Neuronal stem cell (in vitro differentiated cells): Measurements from ENCODE around the gene NME7.
"Not testable (repeated sequence)": the region's sequence is repeated elsewhere in the genome, so short reads cannot be mapped to it uniquely, and the experiment has no call there.

ENCODE experiments used
- DNase-seq: peaks from one replicate; pipeline ENCODE4 v3.0.0-alpha.2; 2013; ENCODE audit warnings: low spot score
- H2AFZ ChIP-seq: one replicate; pipeline ENCODE4 v1.6.1; 2013; ENCODE audit warnings: mild to moderate bottlenecking, low read length, inconsistent platforms
- H2AK5ac ChIP-seq: 2 replicates; pipeline ENCODE4 v1.6.1; 2013; ENCODE audit warnings: low read depth, mild to moderate bottlenecking, inconsistent platforms, low read length, moderate library complexity, mixed read lengths
- H2BK120ac ChIP-seq: 2 replicates; pipeline ENCODE4 v1.6.1; 2013; ENCODE audit warnings: low read depth, mild to moderate bottlenecking, inconsistent platforms, low read length, moderate library complexity, mixed read lengths
- H2BK12ac ChIP-seq: one replicate; pipeline ENCODE4 v1.6.1; 2013; ENCODE audit warnings: low read length, inconsistent platforms
- H2BK15ac ChIP-seq: 2 replicates; pipeline ENCODE4 v1.6.1; 2013; ENCODE audit warnings: mild to moderate bottlenecking, low read length, inconsistent platforms, mixed read lengths
- H2BK5ac ChIP-seq: one replicate; pipeline ENCODE4 v1.6.1; 2013; ENCODE audit warnings: inconsistent platforms, mild to moderate bottlenecking, low read length, moderate library complexity
- H3K14ac ChIP-seq: one replicate; pipeline ENCODE4 v1.6.1; 2013; ENCODE audit warnings: low read length, inconsistent platforms
- H3K18ac ChIP-seq: 2 replicates; pipeline ENCODE4 v1.6.1; 2013; ENCODE audit warnings: low read length, inconsistent platforms
- H3K23ac ChIP-seq: 2 replicates; pipeline ENCODE4 v1.6.1; 2013; ENCODE audit warnings: low read depth, mild to moderate bottlenecking, mixed read lengths, low read length, inconsistent platforms; ENCODE audit not compliant: poor library complexity
- H3K27ac ChIP-seq: replicated peaks from 3 replicates; pipeline ENCODE4 v1.5.1; 2013; ENCODE audit warnings: low read length, inconsistent platforms
- H3K27me3 ChIP-seq, 3 experiments: 2 replicates each; pipeline ENCODE4 v1.6.1; 2013; ENCODE audit warnings: low read length in 3 of 3, mild to moderate bottlenecking in 2 of 3, inconsistent platforms in 1 of 3, low read depth in 1 of 3, mixed read lengths in 1 of 3, moderate library complexity in 1 of 3; ENCODE audit not compliant: control insufficient read depth in 3 of 3, insufficient read depth in 3 of 3
- H3K36me3 ChIP-seq, 2 donors: replicated peaks in 1 of 2; 2 replicates each; pipeline ENCODE4 v1.6.1; 2013; ENCODE audit warnings: low read length in 2 of 2; ENCODE audit not compliant: control insufficient read depth in 2 of 2, insufficient read depth in 2 of 2
- H3K4ac ChIP-seq: 2 replicates; pipeline ENCODE4 v1.6.1; 2013; ENCODE audit warnings: inconsistent platforms, mild to moderate bottlenecking, low read length, moderate library complexity
- H3K4me1 ChIP-seq, 2 donors: 1 replicate in 1 of 2; 2 replicates in 1 of 2; pipeline ENCODE4 v1.6.1; 2013; ENCODE audit warnings: low read length in 2 of 2, low read depth in 1 of 2; ENCODE audit not compliant: control insufficient read depth in 2 of 2, insufficient read depth in 1 of 2
- H3K4me2 ChIP-seq: one replicate; pipeline ENCODE4 v1.6.1; 2013; ENCODE audit warnings: mild to moderate bottlenecking, low read length, inconsistent platforms; ENCODE audit not compliant: insufficient read depth, poor library complexity, severe bottlenecking
- H3K4me3 ChIP-seq, 2 donors: 2 replicates each; pipeline ENCODE4 v1.5.1; 2013; ENCODE audit warnings: low read length in 2 of 2, mild to moderate bottlenecking in 2 of 2, inconsistent platforms in 1 of 2, moderate library complexity in 1 of 2
- H3K79me1 ChIP-seq: one replicate; pipeline ENCODE4 v1.6.1; 2013; ENCODE audit warnings: low read depth, mild to moderate bottlenecking, inconsistent platforms, low read length, moderate library complexity
- H3K9ac ChIP-seq: one replicate; pipeline ENCODE4 v1.6.1; 2013; ENCODE audit warnings: mild to moderate bottlenecking, low read depth, low read length, inconsistent platforms; ENCODE audit not compliant: poor library complexity
- H3K9me3 ChIP-seq, 2 donors: replicated peaks in 1 of 2; 2 replicates each; pipeline versions ENCODE3 to v1.6.1; 2013; ENCODE audit warnings: low read length in 2 of 2, mild to moderate bottlenecking in 2 of 2, inconsistent platforms in 1 of 2, low read depth in 1 of 2, mixed read lengths in 1 of 2, moderate library complexity in 1 of 2; ENCODE audit not compliant: control insufficient read depth in 2 of 2, insufficient read depth in 1 of 2
- H4K8ac ChIP-seq: one replicate; pipeline ENCODE4 v1.6.1; 2013; ENCODE audit warnings: low read depth, mild to moderate bottlenecking, inconsistent platforms, low read length, moderate library complexity
- H4K91ac ChIP-seq: one replicate; pipeline ENCODE4 v1.6.1; 2013; ENCODE audit warnings: low read length, low read depth, mild to moderate bottlenecking, inconsistent platforms; ENCODE audit not compliant: poor library complexity
- WGBS, 2 donors: extraction: QIAGEN DNeasy Blood & Tissue Kit; methylation state at CpG; one replicate each; pipeline ENCODE4 v1.1.7; 2013; ENCODE audit warnings: missing lambda C conversion rate in 2 of 2, mixed read lengths in 1 of 2; ENCODE audit not compliant: insufficient read length in 2 of 2, insufficient replicate concordance in 1 of 2; ENCODE audit errors: extremely low coverage in 2 of 2; 5-methylcytosine and 5-hydroxymethylcytosine counted together

Gene NME7

DNA sequence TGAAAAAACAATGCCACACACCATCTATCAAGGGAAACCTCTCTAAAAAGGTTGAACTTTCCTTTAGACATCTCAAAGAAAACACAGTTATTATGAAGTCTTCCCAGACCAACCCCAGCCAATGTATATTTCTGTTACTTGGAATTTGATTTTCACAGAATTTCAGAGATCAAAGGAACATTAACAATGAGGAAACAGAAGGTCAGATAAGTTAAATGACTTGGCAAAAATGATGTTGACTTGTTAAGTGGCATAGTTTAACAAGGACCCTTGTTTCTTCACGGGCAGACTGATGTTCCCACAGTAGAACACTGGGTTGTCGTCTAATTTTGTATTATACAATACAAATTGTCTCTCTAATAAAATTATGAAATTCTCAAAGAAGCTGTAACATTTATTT, 29.0 kb downstream of the NME7 start:
- no peak for DNase-seq
- Histone ChIP-seq H3K79me1 (no peaks in the 10 kb centered on the region), H2BK12ac (no peak overlapping the region), H2BK15ac (no peak overlapping the region), H4K8ac (no peak overlapping the region), H2AK5ac (no peak overlapping the region), H3K18ac (no peak overlapping the region), H2AFZ (no peak overlapping the region), H3K9me3 (peaks cover 3 to 4% of the 10 kb centered on the region in 2 donors), H4K91ac (no peak overlapping the region), H3K23ac (no peak overlapping the region), H3K4me3 (no peak overlapping the region), H2BK5ac (no peak overlapping the region), H3K36me3 (peaks cover 0 to 3% of the 10 kb centered on the region in 2 donors), H3K9ac (no peak overlapping the region), H3K4ac (no peak overlapping the region), H3K27ac (no peak overlapping the region), H3K27me3 (no peaks in the 10 kb centered on the region), H3K4me2 (no peak overlapping the region), H2BK120ac (no peak overlapping the region), H3K4me1 (no peaks in the 10 kb centered on the region), H3K14ac (no peak overlapping the region)
- WGBS, 2 donors, result no CpG with 5 or more reads among the region's 2 CpGs

DNA sequence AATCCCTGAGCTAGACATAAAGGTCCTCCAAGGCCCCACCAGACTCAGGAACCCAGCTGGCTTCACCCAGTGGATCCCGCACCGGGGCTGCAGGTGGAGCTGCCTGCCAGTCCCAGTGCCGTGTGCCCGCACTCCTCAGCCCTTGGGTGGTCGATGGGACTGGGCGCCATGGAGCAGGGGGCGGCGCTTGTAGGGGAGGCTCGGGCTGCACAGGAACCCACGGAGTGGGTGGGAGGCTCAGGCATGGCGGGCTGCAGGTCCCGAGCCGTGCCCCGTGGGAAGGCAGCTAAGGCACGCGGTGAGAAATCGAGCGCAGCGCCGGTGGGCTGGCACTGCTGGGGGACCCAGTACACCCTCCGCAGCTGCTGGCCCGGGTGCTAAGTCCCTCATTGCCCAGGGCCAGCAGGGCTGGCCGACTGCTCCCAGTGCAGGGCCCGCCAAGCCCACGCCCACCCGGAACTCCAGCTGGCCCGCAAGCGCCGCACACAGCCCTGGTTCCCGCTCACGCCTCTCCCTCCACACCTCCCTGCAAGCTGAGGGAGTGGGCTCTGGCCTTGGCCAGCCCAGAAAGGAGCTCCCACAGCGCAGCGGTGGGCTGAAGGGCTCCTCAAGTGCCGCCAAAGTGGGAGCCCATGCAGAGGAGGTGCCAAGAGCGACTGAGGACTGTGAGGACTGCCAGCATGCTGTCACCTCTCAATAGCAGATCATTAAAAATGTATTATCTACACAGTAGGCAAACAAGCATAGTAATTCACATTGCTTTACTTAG, 30.5 kb downstream of the NME7 start:
- not testable (repeated sequence) for H2BK12ac ChIP-seq, H3K4me3 ChIP-seq, H2BK5ac ChIP-seq, H3K27me3 ChIP-seq, H3K4me2 ChIP-seq, H3K14ac ChIP-seq, H4K8ac ChIP-seq, H3K4me1 ChIP-seq, H3K79me1 ChIP-seq, H2BK120ac ChIP-seq, H3K27ac ChIP-seq, H3K36me3 ChIP-seq, H3K4ac ChIP-seq, DNase-seq, H2AK5ac ChIP-seq, H4K91ac ChIP-seq, H3K9me3 ChIP-seq, H2AFZ ChIP-seq, H2BK15ac ChIP-seq, H3K18ac ChIP-seq, H3K23ac ChIP-seq
- no CpG with 5 or more reads among the region's 35 CpGs for WGBS, 2 donors
- peak overlapping the region; percentile 21 for H3K9ac ChIP-seq

DNA sequence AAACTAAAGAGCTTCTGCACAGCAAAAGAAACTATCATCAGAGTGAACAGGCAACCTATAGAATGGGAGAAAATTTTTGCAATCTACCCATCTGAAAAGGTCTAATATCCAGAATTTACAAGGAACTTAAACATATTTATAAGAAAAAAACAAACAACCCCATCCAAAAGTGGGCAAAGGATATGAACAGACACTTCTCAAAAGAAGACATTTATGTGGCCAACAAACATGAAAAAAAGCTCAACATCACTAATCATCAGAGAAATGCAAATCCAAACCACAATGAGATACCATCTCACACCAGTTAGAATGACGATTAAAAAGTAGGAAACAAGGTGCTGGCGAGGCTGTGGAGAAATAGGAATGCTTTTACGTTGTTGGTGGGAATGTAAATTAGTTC, 32.9 kb downstream of the NME7 start:
- not testable (repeated sequence) for H2AK5ac ChIP-seq, H2BK12ac ChIP-seq, H3K23ac ChIP-seq, H3K79me1 ChIP-seq, H3K27me3 ChIP-seq, H3K9ac ChIP-seq, H3K27ac ChIP-seq, H3K14ac ChIP-seq, H3K18ac ChIP-seq, H2BK5ac ChIP-seq, H2BK120ac ChIP-seq, H4K91ac ChIP-seq, H4K8ac ChIP-seq, H3K36me3 ChIP-seq, DNase-seq, H3K9me3 ChIP-seq, H3K4ac ChIP-seq, H3K4me2 ChIP-seq, H2AFZ ChIP-seq, H3K4me3 ChIP-seq, H3K4me1 ChIP-seq, H2BK15ac ChIP-seq
- WGBS, 2 donors, result no CpG with 5 or more reads among the region's 3 CpGs

DNA sequence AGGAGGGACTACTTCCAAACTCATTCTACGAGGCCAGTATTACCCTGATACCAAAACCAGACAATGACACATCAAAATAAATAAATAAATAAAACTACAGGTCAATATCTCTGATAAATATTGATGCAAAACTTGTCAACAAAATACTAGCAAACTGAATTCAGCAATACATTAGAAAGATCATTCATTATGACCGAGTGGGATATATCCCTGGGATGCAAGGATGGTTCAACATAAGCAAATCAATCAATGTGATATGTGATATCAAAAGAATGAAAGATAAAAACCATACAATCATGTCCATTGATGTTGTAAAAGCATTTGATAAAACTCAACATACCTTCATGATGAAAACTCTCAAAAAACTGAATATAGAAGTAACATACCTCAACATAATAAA, 36.7 kb downstream of the NME7 start:
- Histone ChIP-seq H2BK12ac (no peak overlapping the region), H2BK15ac (no peak overlapping the region), H3K4me3 (no peak overlapping the region), H2AFZ (no peak overlapping the region), H3K4ac (no peak overlapping the region), H3K79me1 (peaks cover 1% of the 10 kb centered on the region), H3K4me1 (no peaks in the 10 kb centered on the region), H4K8ac (no peak overlapping the region), H3K9ac (no peak overlapping the region), H3K36me3 (peaks cover 0 to 3% of the 10 kb centered on the region in 2 donors), H3K27me3 (no peaks in the 10 kb centered on the region), H2AK5ac (no peak overlapping the region), H3K18ac (no peak overlapping the region), H2BK5ac (no peak overlapping the region), H3K4me2 (no peak overlapping the region), H3K14ac (no peak overlapping the region), H3K27ac (no peak overlapping the region), H4K91ac (no peak overlapping the region), H3K23ac (no peak overlapping the region), H2BK120ac (no peak overlapping the region), H3K9me3 (peaks cover 0 to 7% of the 10 kb centered on the region in 2 donors)
- no peak for DNase-seq
- no CpG with 5 or more reads among the region's 2 CpGs for WGBS, 2 donors
